PC-3 (cell line): ENCODE measurements around the gene CEP126.
A peak's percentile ranks its signal among the peaks of the same experiment; 100 is the strongest.

Experiments used
- EZH2 ChIP-seq: fragments of 300-600 bp; sonication (generic); IDR thresholded peaks from one replicate; pipeline ENCODE4 v1.6.1; 2017; ENCODE audit warnings: antibody characterized with exemption, mild to moderate bottlenecking, low read length; ENCODE audit not compliant: unreplicated experiment
- EZH2phosphoT487 ChIP-seq: fragments of 300-600 bp; sonication (generic); IDR thresholded peaks from 2 replicates; pipeline ENCODE4 v1.6.1; 2018; ENCODE audit warnings: mild to moderate bottlenecking, antibody characterized with exemption, low read length, borderline replicate concordance
- TF ChIP-seq, protein P1 (sequence below): fragments of 300-600 bp; sonication (generic); conservative IDR thresholded peaks from 2 replicates; pipeline ENCODE4 v1.5.1; 2017; ENCODE audit warnings: antibody characterized with exemption, low read depth, mild to moderate bottlenecking, low read length

DNA sequence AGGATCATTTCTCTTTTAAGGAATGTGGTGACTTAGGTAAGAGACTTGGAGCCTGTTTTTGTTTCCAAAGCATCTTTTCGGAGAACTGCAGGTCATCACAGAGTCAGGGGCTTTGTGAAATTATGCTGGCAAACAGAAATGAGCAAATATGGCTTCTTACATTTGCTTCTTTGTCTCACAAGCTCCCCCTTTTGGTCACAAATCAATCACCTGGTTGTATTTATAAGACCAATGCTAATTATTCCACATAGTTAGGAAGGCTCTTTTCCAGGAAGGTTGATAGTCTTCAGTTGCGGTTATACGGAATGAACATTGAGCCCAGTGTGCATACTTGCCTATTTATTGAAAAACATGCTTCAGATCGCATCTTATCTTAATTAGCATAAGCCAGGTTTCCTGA, 34.6 kb upstream of the CEP126 start:
- TF ChIP-seq, protein P1, sequence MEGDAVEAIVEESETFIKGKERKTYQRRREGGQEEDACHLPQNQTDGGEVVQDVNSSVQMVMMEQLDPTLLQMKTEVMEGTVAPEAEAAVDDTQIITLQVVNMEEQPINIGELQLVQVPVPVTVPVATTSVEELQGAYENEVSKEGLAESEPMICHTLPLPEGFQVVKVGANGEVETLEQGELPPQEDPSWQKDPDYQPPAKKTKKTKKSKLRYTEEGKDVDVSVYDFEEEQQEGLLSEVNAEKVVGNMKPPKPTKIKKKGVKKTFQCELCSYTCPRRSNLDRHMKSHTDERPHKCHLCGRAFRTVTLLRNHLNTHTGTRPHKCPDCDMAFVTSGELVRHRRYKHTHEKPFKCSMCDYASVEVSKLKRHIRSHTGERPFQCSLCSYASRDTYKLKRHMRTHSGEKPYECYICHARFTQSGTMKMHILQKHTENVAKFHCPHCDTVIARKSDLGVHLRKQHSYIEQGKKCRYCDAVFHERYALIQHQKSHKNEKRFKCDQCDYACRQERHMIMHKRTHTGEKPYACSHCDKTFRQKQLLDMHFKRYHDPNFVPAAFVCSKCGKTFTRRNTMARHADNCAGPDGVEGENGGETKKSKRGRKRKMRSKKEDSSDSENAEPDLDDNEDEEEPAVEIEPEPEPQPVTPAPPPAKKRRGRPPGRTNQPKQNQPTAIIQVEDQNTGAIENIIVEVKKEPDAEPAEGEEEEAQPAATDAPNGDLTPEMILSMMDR: peak; percentile 85
- TF ChIP-seq EZH2 (no peak), EZH2phosphoT487 (no peak)
